ENCODE measurements around the gene IARS2.
"Not testable (repeated sequence)": the region's sequence is repeated elsewhere in the genome, so short reads cannot be mapped to it uniquely, and the experiment has no call there.

Gene IARS2

GRCh38 chr1:220164116-220164515, 70.2 kb downstream of the IARS2 start:
- no peak for TF ChIP-seq CTCF (IDR thresholded peaks at IDR 0.05; ENCODE audit: control insufficient read depth, insufficient read depth, low read depth, low read length, missing control alignments)
- H3K4me3 ChIP-seq (ENCODE audit: control insufficient read depth, low read depth, low read length), result no peak overlapping the region
- no peak for DNase-seq (ENCODE audit: low read depth)

- no peak overlapping the region for H3K4me3 ChIP-seq (ENCODE audit: control insufficient read depth, low read depth, low read length)
- no peak for TF ChIP-seq CTCF (IDR thresholded peaks at IDR 0.05; ENCODE audit: control insufficient read depth, insufficient read depth, low read depth, low read length, missing control alignments)
- no peak for DNase-seq (ENCODE audit: low read depth)
These were observed 70.6 kb downstream of the IARS2 start for GRCh38 chr1:220164517-220164916.

GRCh38 chr1:220166853-220167252, 72.9 kb downstream of the IARS2 start:
- no peak for TF ChIP-seq CTCF (IDR thresholded peaks at IDR 0.05; ENCODE audit: control insufficient read depth, insufficient read depth, low read depth, low read length, missing control alignments)
- H3K4me3 ChIP-seq (ENCODE audit: control insufficient read depth, low read depth, low read length), result no peak overlapping the region
- no peak for DNase-seq (ENCODE audit: low read depth)

- DNase-seq (ENCODE audit: low read depth); H3K4me3 ChIP-seq (ENCODE audit: control insufficient read depth, low read depth, low read length): not testable (repeated sequence)
These were observed 76.0 kb downstream of the IARS2 start for GRCh38 chr1:220169887-220170286.

- TF ChIP-seq CTCF (IDR thresholded peaks at IDR 0.05; ENCODE audit: control insufficient read depth, insufficient read depth, low read depth, low read length, missing control alignments), result no peak
- no peak overlapping the region for H3K4me3 ChIP-seq (ENCODE audit: control insufficient read depth, low read depth, low read length)
- DNase-seq (ENCODE audit: low read depth), result no peak
These were observed 77.0 kb downstream of the IARS2 start for GRCh38 chr1:220170836-220171526.

- DNase-seq (ENCODE audit: low read depth), result no peak
- no peak overlapping the region for H3K4me3 ChIP-seq (ENCODE audit: control insufficient read depth, low read depth, low read length)
- TF ChIP-seq CTCF (IDR thresholded peaks at IDR 0.05; ENCODE audit: control insufficient read depth, insufficient read depth, low read depth, low read length, missing control alignments), result no peak
These were observed 82.6 kb downstream of the IARS2 start for GRCh38 chr1:220176540-220176939.

- no peak overlapping the region for H3K4me3 ChIP-seq (ENCODE audit: control insufficient read depth, low read depth, low read length)
- TF ChIP-seq CTCF (IDR thresholded peaks at IDR 0.05; ENCODE audit: control insufficient read depth, insufficient read depth, low read depth, low read length, missing control alignments), result no peak
- DNase-seq (ENCODE audit: low read depth), result no peak
These were observed 88.2 kb downstream of the IARS2 start for GRCh38 chr1:220182111-220182510.

Data from AG09309 (cell line).